Brain pericyte (primary cell): ENCODE measurements around the gene FGR.

Experiments
- DNase-seq: peaks from one replicate; pipeline ENCODE4 v3.0.0-alpha.2; 2012; ENCODE audit warnings: low read depth, low spot score

FGR gene

DNA sequence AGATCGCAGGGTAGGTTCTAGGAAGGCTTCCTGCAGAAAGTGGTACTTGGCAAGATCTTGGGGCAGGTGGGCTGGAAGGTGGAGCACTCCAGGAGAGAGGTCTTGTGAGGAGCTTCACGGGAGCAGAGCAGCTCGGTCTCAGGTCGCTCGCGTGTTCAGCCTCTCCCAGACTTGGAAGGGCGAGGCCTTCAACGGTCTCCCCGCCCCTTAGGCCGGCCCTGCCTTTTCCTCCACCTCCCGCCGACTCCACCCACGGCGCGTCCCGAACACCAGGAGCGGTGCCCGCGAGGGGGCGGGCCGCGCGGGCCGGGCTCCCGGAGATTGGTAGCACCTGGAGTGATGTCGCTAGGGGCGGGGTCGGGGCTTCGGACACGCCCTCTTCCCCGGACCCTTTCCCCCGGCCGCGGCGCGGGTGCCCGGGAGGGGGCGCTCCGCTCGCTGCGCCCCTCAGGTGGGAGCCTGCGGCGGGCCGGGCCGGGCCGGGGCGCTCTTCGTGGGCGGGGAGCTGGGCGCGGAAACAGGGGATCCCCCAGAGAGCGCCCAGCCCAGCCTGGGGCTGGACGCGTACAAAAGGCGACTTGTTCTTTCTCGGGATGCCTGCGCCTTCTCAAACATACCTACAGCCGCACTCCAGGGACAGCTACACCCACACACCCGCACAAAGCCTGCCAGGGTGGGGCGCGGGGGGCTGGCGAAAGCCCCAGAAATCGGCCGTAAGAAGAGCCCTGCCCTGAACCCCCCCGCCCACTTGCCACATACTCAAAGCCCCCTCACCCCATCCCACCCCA lies 66.5 kb downstream of the FGR start:
- DNase-seq, result no peak

DNA sequence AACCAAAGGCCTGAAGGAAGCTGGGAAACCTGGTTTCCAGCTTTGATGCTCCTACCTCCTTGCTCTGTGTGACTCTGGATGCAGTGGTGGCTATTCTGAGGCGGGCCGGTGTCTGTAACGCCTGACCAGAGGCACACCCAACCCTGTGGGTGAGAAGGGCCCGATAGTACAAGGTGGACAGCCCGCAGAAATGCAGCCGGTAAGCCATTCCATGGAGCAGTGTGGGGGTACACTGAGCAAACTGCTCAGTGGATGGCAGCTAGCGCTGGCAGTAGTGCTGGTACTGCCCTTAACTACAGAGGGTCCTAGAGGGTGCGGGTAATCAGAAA lies 67.0 kb downstream of the FGR start:
- DNase-seq, result no peak

DNA sequence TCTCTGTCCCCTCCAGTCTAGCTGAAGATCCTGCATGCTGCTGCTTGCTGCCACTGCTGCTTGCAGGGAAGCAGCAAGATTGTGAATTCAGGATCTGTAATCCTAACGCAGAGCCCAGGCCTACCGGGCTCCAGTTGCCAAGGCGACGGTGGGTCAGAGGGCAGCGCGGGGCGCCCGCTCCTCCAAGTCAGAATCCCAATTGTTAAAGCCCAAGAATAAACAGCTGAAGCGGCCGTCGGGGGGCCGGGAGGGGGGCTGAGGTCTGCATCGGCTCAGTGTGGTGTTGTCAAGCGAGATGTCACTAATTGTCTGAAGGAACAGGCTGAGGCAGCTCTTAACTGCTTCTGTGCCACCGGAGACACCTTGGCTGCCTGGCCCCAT lies 67.8 kb downstream of the FGR start:
- no peak for DNase-seq

GRCh38 chr1:27566462-27567145 lies 68.4 kb downstream of the FGR start:
- no peak for DNase-seq

DNA sequence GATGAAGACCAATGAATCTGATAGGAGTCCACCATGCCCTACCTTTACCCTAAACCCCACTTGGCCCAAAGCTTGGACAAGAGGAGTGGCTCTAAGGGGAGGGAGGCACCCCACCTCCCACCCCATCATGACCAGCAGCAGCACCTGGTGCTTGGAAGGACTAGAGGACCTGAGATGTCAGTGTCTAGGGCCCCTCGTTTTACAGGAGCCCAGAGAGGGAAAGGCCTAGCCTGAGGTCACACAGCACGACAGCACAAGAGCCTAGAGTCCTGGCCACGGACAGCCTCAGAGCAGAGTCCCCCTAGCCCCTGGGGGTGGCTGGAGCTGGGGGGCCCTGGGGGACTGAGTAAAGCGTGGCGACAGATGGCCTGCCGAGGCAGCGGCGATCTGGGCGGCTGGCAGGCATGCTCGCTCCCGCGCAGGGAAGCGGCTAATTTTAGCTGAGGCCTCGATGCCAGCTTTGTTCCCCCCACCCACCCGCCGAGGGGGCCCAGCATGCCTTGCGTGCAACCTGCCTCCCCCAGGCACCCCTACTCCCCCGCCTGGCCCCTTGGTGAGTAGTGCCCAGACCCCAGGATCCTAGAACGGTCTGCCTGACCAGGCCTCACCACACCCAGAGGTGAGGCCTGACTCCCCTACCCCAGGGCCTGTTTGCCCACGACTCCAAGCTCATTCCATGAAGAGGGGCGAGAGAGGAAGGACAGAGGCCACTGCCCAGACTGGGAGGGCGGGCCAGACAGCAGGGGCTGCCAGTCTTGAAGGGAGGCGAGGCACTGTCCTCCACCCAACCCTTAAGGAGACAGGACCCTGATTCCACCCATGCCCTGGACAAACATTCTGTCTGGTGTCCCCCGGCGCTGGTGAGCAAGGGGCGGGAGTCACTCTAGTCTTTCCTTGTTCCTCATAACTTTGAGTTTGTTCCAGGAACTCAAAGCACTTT lies 70.0 kb downstream of the FGR start:
- DNase-seq, result no peak

GRCh38 chr1:27563591-27564471 lies 71.2 kb downstream of the FGR start:
- DNase-seq, result no peak

GRCh38 chr1:27563341-27563590 lies 71.7 kb downstream of the FGR start:
- no peak for DNase-seq

DNA sequence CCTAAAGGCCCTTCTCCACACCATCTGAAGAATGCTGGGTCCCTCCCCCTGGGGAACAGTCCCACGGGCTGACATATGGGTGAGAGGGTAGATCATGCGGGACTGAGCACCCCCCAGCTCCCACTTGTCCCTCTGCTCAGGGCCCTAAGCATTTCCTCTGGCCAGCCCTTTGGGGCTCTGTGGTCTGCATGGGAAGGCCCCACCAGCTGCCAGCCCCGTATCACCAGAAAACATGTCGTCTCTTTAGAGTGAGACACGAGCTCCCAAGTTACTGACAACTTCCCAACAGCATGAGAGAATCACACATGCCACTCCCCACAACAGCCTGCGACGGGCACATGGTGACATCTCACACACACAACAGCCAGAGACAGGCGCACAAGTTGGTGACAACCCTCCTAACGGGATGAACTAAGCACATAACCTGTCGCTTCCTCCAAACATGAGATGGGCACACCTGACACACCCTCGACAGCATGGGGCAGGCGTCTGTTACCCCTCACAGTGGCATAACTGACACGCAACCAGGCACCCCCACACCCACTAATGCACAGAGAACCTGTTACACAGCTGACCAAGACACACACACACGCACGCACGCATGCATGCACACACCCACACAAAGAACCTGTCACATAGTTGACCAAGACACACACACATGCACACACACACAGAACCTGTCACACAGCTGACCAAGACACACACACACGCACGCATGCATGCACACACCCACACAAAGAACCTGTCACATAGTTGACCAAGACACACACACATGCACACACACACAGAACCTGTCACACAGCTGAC lies 72.2 kb downstream of the FGR start:
- DNase-seq, result no peak
